ENCODE measurements around the gene CCL28. TPM values are rescaled to one million over a fixed set of nuclear protein-coding genes. Genes with fewer than 3 reads are reported as not detected.

The CCL28 gene
- total RNA-seq, 4 donors from 2014 or later: 17.1 to 115 (median 86.4) TPM

DNA sequence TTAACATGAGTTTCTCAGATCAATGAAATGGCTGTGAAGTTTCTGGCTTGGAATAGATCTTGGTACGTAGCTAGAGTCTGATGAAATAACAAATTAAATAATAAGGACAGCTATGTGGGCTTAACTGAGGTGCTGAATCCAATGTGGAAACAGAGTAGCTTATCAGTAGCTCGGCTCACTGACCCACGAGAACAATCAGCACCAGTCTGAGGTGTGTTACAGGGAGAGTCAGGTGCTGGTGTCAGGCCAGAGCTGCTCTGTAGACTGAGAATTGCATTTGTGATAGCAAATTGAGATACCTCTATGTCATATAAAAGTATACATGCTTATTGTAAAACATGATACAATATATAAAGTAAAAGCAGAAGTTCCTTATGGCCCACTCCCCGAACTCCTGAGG lies 21.2 kb upstream of the CCL28 start:
- Histone ChIP-seq H3K27me3 (no peaks in the 10 kb centered on the region), H3K36me3 (no peaks in the 10 kb centered on the region)
- in situ Hi-C loops (cut with MboI; ENCODE audit: low pct_ligation_motif_present in 1 of 4, low pct_unique_long_range_greater_than_20kb in 1 of 4, low sequenced_read_pairs in 3 of 4): no loop called here

DNA sequence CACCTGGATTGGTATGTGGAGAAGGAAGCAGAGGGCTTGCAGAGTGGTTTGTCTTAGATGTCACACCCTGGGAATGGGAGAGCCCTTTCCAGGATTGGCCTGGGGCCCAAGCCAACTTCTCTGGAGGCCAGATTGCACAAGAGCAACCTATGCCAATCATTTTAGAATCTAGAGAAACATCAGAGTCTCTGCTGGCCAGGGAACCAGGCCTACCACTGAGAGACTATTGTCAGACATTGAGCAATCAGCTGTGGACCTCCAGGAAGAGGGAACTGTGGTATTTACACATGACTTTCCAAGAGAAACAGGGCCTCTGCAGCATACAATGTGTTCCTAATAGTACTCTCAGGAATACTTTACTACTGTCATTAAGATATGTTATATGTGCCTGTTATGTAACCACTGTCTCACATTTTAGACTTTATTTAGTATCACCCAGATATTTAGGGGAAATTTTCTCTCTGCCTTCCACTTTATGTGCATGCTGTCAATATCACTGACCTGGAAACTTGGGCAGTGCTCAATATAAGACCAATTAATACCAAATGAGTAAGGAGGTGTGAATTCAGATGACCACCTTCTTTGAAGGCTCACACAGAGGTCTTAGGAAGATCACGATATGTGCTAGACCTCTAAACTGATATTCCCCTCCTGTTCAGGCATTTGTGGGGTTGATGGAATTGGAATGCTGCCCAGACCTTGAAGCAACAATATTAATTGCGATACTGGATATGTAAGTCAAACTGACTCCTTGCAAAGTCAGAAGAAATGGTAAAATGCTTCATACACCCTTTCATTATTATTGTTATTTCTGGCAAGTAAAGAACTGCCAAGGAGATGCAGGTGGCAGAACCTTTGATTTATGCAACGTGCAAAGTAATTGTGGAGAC lies 20.5 kb upstream of the CCL28 start:
- 73 to 81% methylated on average over 3 of the region's 3 CpGs for WGBS, 2 donors (ENCODE audit: low coverage in 1 of 2)
- TF ChIP-seq POLR2AphosphoS5 (IDR thresholded peaks at IDR 0.05) (peak in 1 of 3 donors; percentile 54), POLR2A (IDR thresholded peaks at IDR 0.05) (no peak)
- DNase-seq: peak; percentile 85
- in situ Hi-C loops (cut with MboI; ENCODE audit: low pct_ligation_motif_present in 1 of 4, low pct_unique_long_range_greater_than_20kb in 1 of 4, low sequenced_read_pairs in 3 of 4) (no loop called here), intact Hi-C loops (cut with DNase I; ENCODE audit: low total_unique reads) (no loop called here)
- Histone ChIP-seq H3K4me3 (no peak overlapping the region), H3K36me3 (no peaks in the 10 kb centered on the region), H3K27me3 (no peaks in the 10 kb centered on the region), H3K9me3 (no peaks in the 10 kb centered on the region), H3K27ac (peak overlapping the region; percentile 36 to 62 (median 58)), H3K4me1 (peaks cover 4 to 20% (median 10%) of the 10 kb centered on the region in 4 donors)

More for the DNA sequence above, 21.2 kb upstream of the CCL28 start:
- peaks cover 4 to 20% (median 10%) of the 10 kb centered on the region in 4 donors for H3K4me1 ChIP-seq
- 76 to 86% methylated on average over 4 of the region's 4 CpGs for WGBS, 2 donors (ENCODE audit: low coverage in 1 of 2)
- H3K9me3 ChIP-seq: no peaks in the 10 kb centered on the region
- TF ChIP-seq EP300 (IDR thresholded peaks at IDR 0.05; ENCODE audit: low read depth) (no peak), POLR2AphosphoS5 (IDR thresholded peaks at IDR 0.05) (no peak), POLR2A (IDR thresholded peaks at IDR 0.05) (no peak)
- TF ChIP-seq, protein P1, sequence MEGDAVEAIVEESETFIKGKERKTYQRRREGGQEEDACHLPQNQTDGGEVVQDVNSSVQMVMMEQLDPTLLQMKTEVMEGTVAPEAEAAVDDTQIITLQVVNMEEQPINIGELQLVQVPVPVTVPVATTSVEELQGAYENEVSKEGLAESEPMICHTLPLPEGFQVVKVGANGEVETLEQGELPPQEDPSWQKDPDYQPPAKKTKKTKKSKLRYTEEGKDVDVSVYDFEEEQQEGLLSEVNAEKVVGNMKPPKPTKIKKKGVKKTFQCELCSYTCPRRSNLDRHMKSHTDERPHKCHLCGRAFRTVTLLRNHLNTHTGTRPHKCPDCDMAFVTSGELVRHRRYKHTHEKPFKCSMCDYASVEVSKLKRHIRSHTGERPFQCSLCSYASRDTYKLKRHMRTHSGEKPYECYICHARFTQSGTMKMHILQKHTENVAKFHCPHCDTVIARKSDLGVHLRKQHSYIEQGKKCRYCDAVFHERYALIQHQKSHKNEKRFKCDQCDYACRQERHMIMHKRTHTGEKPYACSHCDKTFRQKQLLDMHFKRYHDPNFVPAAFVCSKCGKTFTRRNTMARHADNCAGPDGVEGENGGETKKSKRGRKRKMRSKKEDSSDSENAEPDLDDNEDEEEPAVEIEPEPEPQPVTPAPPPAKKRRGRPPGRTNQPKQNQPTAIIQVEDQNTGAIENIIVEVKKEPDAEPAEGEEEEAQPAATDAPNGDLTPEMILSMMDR (IDR thresholded peaks at IDR 0.05): no peak
- intact Hi-C loops (cut with DNase I; ENCODE audit: low total_unique reads): no loop called here
- H3K27ac ChIP-seq: peak overlapping the region in 1 of 4 donors; percentile 36
- DNase-seq: no peak
- no peak overlapping the region for H3K4me3 ChIP-seq

GRCh38 chr5:43429706-43430105 lies 17.5 kb upstream of the CCL28 start:
- no peaks in the 10 kb centered on the region for H3K9me3 ChIP-seq
- WGBS, 2 donors (ENCODE audit: low coverage in 1 of 2): 83% methylated on average over 2 of the region's 2 CpGs; no CpG with 5 or more reads in 1 of the 2 donors
- H3K36me3 ChIP-seq: no peaks in the 10 kb centered on the region
- H3K4me1 ChIP-seq: peaks cover 4 to 20% (median 10%) of the 10 kb centered on the region in 4 donors
- no peak for DNase-seq
- H3K4me3 ChIP-seq: no peak overlapping the region
- TF ChIP-seq POLR2AphosphoS5 (IDR thresholded peaks at IDR 0.05) (no peak), EP300 (IDR thresholded peaks at IDR 0.05; ENCODE audit: low read depth) (no peak), POLR2A (IDR thresholded peaks at IDR 0.05) (no peak)
- TF ChIP-seq, protein P1 (IDR thresholded peaks at IDR 0.05): no peak
- H3K27me3 ChIP-seq: no peaks in the 10 kb centered on the region
- intact Hi-C loops (cut with DNase I; ENCODE audit: low total_unique reads) (no loop called here), in situ Hi-C loops (cut with MboI; ENCODE audit: low pct_ligation_motif_present in 1 of 4, low pct_unique_long_range_greater_than_20kb in 1 of 4, low sequenced_read_pairs in 3 of 4) (no loop called here)
- H3K27ac ChIP-seq: no peak overlapping the region

DNA sequence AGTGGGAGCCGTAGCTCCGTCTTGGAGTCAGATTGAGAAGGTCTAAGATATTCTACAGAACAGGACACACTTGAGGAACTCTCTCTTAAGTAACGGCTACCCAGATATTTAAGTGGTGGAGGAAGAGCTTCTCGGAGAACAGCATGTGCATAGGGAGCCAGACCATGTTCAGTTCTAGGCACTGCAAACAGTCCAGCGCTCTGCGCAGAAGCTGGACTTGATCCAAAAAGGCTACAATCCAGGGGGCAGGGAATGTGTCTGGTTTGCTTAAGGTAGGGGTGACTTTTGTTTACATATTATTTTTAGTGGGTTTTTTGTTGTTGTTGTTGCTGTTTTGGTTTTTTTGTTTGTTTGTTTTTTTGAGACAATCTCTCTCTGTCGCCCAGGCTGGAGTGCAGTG lies 16.8 kb upstream of the CCL28 start:
- no peak for DNase-seq
- TF ChIP-seq, protein P1 (IDR thresholded peaks at IDR 0.05): no peak
- TF ChIP-seq POLR2A (IDR thresholded peaks at IDR 0.05): no peak
- no peak for TF ChIP-seq EP300 (IDR thresholded peaks at IDR 0.05; ENCODE audit: low read depth)
- Histone ChIP-seq H3K27ac (no peak overlapping the region), H3K27me3 (no peaks in the 10 kb centered on the region), H3K9me3 (no peaks in the 10 kb centered on the region), H3K4me1 (peaks cover 4 to 20% (median 10%) of the 10 kb centered on the region in 4 donors), H3K4me3 (no peak overlapping the region), H3K36me3 (no peaks in the 10 kb centered on the region)
- intact Hi-C loops (cut with DNase I; ENCODE audit: low total_unique reads): no loop called here
- in situ Hi-C loops (cut with MboI; ENCODE audit: low pct_ligation_motif_present in 1 of 4, low pct_unique_long_range_greater_than_20kb in 1 of 4, low sequenced_read_pairs in 3 of 4): no loop called here
- WGBS, 2 donors (ENCODE audit: low coverage in 1 of 2): 89 to 91% methylated on average over 5 to 7 of the region's 7 CpGs

Measured in transverse colon (tissue), 4 donors.